ENCODE results near the gene SH2B3.

Gene SH2B3

DNA sequence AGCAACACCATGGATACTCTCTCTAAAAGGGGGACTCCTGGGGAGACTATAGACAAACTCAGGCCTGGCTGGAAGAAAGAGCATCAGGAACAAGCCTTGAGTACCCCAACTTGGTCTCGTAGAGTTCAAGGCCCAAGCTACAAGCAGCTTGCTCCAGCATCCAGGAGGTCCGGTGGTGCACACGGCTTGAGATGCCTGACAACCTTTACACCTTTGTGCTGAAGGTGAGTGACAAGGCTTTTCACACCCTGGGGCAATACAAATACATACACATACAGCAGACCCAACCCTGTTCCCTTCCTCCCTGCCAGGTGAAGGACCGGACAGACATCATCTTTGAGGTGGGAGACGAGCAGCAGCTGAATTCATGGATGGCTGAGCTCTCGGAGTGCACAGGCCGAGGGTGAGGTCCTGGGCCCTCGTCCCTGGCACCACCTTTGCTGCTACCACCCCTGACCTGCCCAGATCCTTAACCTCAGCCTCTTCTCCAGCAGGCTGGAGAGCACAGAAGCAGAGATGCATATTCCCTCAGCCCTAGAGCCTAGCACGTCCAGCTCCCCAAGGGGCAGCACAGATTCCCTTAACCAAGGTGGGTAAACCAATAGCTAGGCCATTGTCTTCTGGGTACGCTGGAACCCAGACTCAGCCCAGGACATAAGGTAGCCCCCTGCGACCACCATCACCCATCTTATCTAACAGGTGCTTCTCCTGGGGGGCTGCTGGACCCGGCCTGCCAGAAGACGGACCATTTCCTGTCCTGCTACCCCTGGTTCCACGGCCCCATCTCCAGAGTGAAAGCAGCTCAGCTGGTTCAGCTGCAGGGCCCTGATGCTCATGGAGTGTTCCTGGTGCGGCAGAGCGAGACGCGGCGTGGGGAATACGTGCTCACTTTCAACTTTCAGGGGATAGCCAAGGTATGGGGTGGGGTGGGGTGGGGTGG lies 41.2 kb downstream of the SH2B3 start:
- Histone ChIP-seq H3K36me3 (ENCODE audit: insufficient read depth) (no peaks in the 10 kb centered on the region), H3K4me1 (ENCODE audit: low read depth, poor library complexity, severe bottlenecking) (peaks cover 63% of the 10 kb centered on the region), H3K9ac (no peak overlapping the region), H3K27me3 (ENCODE audit: insufficient read depth, low read depth) (no peaks in the 10 kb centered on the region), H3K4me2 (peak overlapping the region; percentile 92; the same call in 1 of the 2 replicates), H3K27ac (peak overlapping the region; percentile 84; the same call in 1 of the 2 replicates), H3K4me3 (IDR thresholded peaks at IDR 0.05; ENCODE audit: insufficient read depth, low read depth, low read length) (no peak overlapping the region), H4K20me1 (ENCODE audit: insufficient read depth) (0 out of 2 replicates have a peak, but pooled peaks cover 3% of the 10 kb centered on the region), H3K79me2 (ENCODE audit: insufficient read depth, low read depth) (peaks cover 2% of the 10 kb centered on the region; the same call in 1 of the 2 replicates), H2AFZ (ENCODE audit: low read depth) (no peak overlapping the region)
- TF ChIP-seq, protein P1, sequence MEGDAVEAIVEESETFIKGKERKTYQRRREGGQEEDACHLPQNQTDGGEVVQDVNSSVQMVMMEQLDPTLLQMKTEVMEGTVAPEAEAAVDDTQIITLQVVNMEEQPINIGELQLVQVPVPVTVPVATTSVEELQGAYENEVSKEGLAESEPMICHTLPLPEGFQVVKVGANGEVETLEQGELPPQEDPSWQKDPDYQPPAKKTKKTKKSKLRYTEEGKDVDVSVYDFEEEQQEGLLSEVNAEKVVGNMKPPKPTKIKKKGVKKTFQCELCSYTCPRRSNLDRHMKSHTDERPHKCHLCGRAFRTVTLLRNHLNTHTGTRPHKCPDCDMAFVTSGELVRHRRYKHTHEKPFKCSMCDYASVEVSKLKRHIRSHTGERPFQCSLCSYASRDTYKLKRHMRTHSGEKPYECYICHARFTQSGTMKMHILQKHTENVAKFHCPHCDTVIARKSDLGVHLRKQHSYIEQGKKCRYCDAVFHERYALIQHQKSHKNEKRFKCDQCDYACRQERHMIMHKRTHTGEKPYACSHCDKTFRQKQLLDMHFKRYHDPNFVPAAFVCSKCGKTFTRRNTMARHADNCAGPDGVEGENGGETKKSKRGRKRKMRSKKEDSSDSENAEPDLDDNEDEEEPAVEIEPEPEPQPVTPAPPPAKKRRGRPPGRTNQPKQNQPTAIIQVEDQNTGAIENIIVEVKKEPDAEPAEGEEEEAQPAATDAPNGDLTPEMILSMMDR (conservative IDR thresholded peaks at IDR 0.05; ENCODE audit: low read depth, low read length), result no peak

DNA sequence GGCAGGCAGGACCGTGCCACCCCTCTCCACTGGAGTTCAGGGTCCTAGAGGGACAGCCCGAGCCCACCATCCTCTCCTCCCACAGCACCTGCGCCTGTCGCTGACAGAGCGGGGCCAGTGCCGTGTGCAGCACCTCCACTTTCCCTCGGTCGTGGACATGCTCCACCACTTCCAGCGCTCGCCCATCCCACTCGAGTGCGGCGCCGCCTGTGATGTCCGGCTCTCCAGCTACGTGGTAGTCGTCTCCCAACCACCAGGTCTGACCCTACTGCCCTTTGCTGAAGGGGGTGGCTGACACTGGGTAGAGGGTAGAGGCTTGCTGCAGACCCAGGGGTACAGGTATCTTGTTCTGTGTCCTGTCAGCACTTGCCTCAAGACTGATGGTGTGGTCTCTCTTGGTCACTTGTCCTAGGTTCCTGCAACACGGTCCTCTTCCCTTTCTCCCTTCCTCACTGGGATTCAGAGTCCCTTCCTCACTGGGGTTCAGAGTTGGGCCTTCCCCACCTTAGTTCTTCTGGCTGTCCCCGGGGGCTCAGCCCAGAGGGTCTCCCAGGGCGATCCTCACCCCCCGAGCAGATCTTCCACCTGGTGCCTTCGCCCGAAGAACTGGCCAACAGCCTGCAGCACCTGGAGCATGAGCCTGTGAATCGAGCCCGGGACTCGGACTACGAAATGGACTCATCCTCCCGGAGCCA lies 42.0 kb downstream of the SH2B3 start:
- no peak overlapping the region for H3K4me2 ChIP-seq
- H3K27ac ChIP-seq, result no peak overlapping the region
- no peaks in the 10 kb centered on the region for H3K36me3 ChIP-seq (ENCODE audit: insufficient read depth)
- peaks cover 56% of the 10 kb centered on the region for H3K4me1 ChIP-seq (ENCODE audit: low read depth, poor library complexity, severe bottlenecking)
- no peak overlapping the region for H3K9ac ChIP-seq
- H3K27me3 ChIP-seq (ENCODE audit: insufficient read depth, low read depth), result no peaks in the 10 kb centered on the region
- no peaks in the 10 kb centered on the region; the same call in 1 of the 2 replicates for H3K79me2 ChIP-seq (ENCODE audit: insufficient read depth, low read depth)
- no peak overlapping the region for H3K4me3 ChIP-seq (IDR thresholded peaks at IDR 0.05; ENCODE audit: insufficient read depth, low read depth, low read length)
- no peak overlapping the region for H2AFZ ChIP-seq (ENCODE audit: low read depth)
- H4K20me1 ChIP-seq (ENCODE audit: insufficient read depth), result 0 out of 2 replicates have a peak, but pooled peaks cover 3% of the 10 kb centered on the region
- TF ChIP-seq, protein P1 (conservative IDR thresholded peaks at IDR 0.05; ENCODE audit: low read depth, low read length), result no peak

DNA sequence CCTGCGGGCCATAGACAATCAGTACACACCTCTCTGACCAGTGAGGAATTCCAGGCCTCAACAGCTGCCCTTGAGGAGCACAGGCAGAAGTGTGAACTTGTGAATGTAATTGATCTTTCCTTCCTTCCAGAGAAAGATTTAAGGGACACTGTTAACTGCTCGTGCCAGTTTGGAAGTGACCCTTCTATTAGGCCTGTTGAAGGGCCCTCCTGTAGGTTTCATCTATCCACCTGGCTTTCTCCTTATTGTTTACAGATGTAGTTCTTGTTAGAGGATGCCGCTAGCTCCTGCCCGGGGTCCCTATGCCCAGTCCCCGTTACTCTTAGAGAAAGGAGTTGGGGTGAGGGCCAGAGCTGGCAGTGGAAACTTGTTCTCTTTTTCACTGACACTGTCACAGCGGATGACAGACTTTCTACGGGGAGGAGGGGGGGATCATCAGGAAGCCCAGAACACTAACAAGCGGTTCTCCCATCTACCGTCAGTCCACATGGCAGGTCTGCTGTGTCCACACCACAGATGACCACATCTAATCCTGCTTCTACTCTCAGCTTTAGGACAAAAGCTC lies 42.6 kb downstream of the SH2B3 start:
- Histone ChIP-seq H3K4me1 (ENCODE audit: low read depth, poor library complexity, severe bottlenecking) (peaks cover 50% of the 10 kb centered on the region), H3K27ac (no peak overlapping the region), H2AFZ (ENCODE audit: low read depth) (no peak overlapping the region), H3K36me3 (ENCODE audit: insufficient read depth) (no peaks in the 10 kb centered on the region), H3K4me2 (no peak overlapping the region), H3K9ac (no peak overlapping the region), H3K4me3 (IDR thresholded peaks at IDR 0.05; ENCODE audit: insufficient read depth, low read depth, low read length) (no peak overlapping the region), H3K79me2 (ENCODE audit: insufficient read depth, low read depth) (no peaks in the 10 kb centered on the region; the same call in 1 of the 2 replicates), H4K20me1 (ENCODE audit: insufficient read depth) (0 out of 2 replicates have a peak, but pooled peaks cover 3% of the 10 kb centered on the region), H3K27me3 (ENCODE audit: insufficient read depth, low read depth) (no peaks in the 10 kb centered on the region)
- TF ChIP-seq, protein P1 (conservative IDR thresholded peaks at IDR 0.05; ENCODE audit: low read depth, low read length), result no peak

Data from KMS-11 (cell line).